GM19463 (cell line): ENCODE results near the gene COLEC11.
"Not testable (repeated sequence)": the region's sequence is repeated elsewhere in the genome, so short reads cannot be mapped to it uniquely, and the experiment has no call there.

Experiments used
- ATAC-seq: cut with Tn5 transposase; IDR thresholded peaks from one replicate; pipeline ENCODE4 v1.9.1; 2021; ENCODE audit warnings: mild to moderate bottlenecking, moderate library complexity; ENCODE audit not compliant: unreplicated experiment

The COLEC11 gene

GRCh38 chr2:3620834-3621233, 25.9 kb downstream of the COLEC11 start:
- no peak for ATAC-seq

- ATAC-seq, result no peak
These were observed 28.1 kb downstream of the COLEC11 start for GRCh38 chr2:3622967-3623366.

- peak; percentile 78 for ATAC-seq
These were observed 29.3 kb downstream of the COLEC11 start for GRCh38 chr2:3624059-3624794.

- no peak for ATAC-seq
These were observed 30.3 kb downstream of the COLEC11 start for GRCh38 chr2:3625186-3625585.

- no peak for ATAC-seq
These were observed 31.4 kb downstream of the COLEC11 start for GRCh38 chr2:3626118-3626811.

GRCh38 chr2:3626812-3627499, 32.0 kb downstream of the COLEC11 start:
- ATAC-seq, result no peak

- no peak for ATAC-seq
These were observed 32.7 kb downstream of the COLEC11 start for GRCh38 chr2:3627500-3628100.

GRCh38 chr2:3628241-3628679, 33.3 kb downstream of the COLEC11 start:
- ATAC-seq, result no peak

GRCh38 chr2:3628800-3629199, 33.9 kb downstream of the COLEC11 start:
- ATAC-seq, result no peak

GRCh38 chr2:3630631-3631030, 35.7 kb downstream of the COLEC11 start:
- no peak for ATAC-seq

- ATAC-seq, result no peak
These were observed 36.4 kb downstream of the COLEC11 start for GRCh38 chr2:3631161-3631850.

GRCh38 chr2:3631851-3632659, 37.1 kb downstream of the COLEC11 start:
- ATAC-seq, result no peak

- ATAC-seq, result no peak
These were observed 38.4 kb downstream of the COLEC11 start for GRCh38 chr2:3633089-3633981.

GRCh38 chr2:3633982-3634595, 39.2 kb downstream of the COLEC11 start:
- no peak for ATAC-seq

- no peak for ATAC-seq
These were observed 39.7 kb downstream of the COLEC11 start for GRCh38 chr2:3634596-3635121.

- ATAC-seq, result no peak
These were observed 40.5 kb downstream of the COLEC11 start for GRCh38 chr2:3635171-3635974.

GRCh38 chr2:3635975-3636327, 41.0 kb downstream of the COLEC11 start:
- ATAC-seq, result not testable (repeated sequence)
